BE2C (cell line): Measurements from ENCODE around the gene CYBB.

Source experiments
- DNase-seq: peaks from one replicate; pipeline ENCODE4 v3.0.0-alpha.2; 2020
- H3K27me3 ChIP-seq: fragments of 250-450 bp; sonication (Bioruptor Pico); 2 replicates; pipeline ENCODE4 v1.5.1; 2020; ENCODE audit warnings: mild to moderate bottlenecking
- H3K36me3 ChIP-seq: fragments of 250-450 bp; sonication (Bioruptor Pico); 2 replicates; pipeline ENCODE4 v1.5.1; 2020; ENCODE audit warnings: mild to moderate bottlenecking
- H3K4me1 ChIP-seq: fragments of 250-450 bp; sonication (Bioruptor Pico); 2 replicates; pipeline ENCODE4 v1.5.1; 2020
- H3K4me3 ChIP-seq: 2 replicates; pipeline ENCODE4 v1.5.1; 2011; ENCODE audit warnings: low read depth, low read length
- H3K9me3 ChIP-seq: fragments of 250-450 bp; sonication (Bioruptor Pico); 2 replicates; pipeline ENCODE4 v1.5.1; 2020
- TF ChIP-seq, protein P1 (sequence below): IDR thresholded peaks from 2 replicates; pipeline ENCODE4 v1.5.1; 2012; ENCODE audit warnings: mild to moderate bottlenecking, low read depth, low read length

The CYBB gene

DNA sequence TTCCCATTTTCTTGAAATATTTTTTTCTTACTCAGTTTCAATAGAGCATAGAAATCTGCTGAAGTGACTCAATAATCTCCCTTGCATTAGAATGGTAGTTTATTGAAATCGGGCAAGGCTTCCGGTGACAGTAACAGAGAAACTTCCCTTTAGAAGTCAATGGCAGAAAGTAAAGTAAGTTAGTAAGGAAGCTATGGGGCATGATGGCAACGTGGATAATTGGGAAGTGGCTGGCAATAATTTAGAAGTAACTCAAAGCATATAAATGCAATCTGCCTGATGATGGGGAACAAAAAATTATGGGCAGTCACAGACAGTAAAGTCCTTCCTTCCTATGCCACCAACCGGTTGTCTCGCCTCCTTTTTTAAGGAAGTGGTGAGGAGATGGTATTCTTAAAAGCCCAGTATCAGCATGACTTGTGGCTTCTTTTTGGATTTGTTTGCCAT, 7.6 kb downstream of the CYBB start:
- Histone ChIP-seq H3K9me3 (no peaks in the 10 kb centered on the region), H3K4me1 (no peaks in the 10 kb centered on the region), H3K4me3 (no peak overlapping the region), H3K27me3 (no peaks in the 10 kb centered on the region), H3K36me3 (no peaks in the 10 kb centered on the region)
- TF ChIP-seq, protein P1, sequence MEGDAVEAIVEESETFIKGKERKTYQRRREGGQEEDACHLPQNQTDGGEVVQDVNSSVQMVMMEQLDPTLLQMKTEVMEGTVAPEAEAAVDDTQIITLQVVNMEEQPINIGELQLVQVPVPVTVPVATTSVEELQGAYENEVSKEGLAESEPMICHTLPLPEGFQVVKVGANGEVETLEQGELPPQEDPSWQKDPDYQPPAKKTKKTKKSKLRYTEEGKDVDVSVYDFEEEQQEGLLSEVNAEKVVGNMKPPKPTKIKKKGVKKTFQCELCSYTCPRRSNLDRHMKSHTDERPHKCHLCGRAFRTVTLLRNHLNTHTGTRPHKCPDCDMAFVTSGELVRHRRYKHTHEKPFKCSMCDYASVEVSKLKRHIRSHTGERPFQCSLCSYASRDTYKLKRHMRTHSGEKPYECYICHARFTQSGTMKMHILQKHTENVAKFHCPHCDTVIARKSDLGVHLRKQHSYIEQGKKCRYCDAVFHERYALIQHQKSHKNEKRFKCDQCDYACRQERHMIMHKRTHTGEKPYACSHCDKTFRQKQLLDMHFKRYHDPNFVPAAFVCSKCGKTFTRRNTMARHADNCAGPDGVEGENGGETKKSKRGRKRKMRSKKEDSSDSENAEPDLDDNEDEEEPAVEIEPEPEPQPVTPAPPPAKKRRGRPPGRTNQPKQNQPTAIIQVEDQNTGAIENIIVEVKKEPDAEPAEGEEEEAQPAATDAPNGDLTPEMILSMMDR = no peak
- DNase-seq = no peak

DNA sequence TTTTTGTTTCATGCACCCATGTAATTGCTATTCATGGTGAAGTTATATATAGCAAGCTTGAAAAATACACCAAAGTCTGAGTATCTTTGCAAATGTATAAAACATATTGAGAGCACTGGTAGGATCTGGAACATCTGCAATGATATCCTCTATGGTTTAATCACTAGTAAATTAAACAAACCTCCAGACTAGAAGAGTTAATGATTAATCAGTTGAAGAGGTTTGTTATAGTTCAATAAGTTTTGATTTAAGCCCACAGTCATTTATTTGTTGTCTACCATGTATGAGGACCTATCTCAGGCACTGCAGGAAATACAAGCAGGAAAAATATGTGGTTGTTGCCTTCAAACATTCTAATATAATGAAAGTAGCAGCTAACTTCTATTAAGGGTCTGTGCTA, 16.5 kb downstream of the CYBB start:
- H3K36me3 ChIP-seq = no peaks in the 10 kb centered on the region
- TF ChIP-seq, protein P1 = no peak
- no peak overlapping the region for H3K4me3 ChIP-seq
- H3K4me1 ChIP-seq = no peaks in the 10 kb centered on the region
- no peaks in the 10 kb centered on the region for H3K27me3 ChIP-seq
- no peak for DNase-seq
- no peaks in the 10 kb centered on the region for H3K9me3 ChIP-seq

DNA sequence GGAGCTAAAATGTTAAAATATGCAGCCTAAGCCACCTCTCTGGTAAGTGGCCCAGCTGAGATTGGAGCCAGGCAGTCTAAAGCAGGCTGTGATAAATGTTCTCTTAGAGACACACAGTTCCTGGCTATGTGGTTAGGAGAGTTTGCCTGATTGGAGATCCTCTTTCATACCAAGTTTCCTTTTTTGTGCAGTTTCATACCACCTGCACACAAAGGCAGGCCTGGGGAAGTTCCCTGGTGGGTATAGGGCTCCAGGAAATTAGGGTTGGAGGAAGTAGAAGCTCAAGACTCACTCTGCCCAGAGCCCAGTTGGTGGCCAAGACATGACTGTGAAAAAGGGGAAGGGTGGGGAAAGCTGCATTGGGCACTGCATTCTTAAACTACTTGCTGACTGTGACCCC, 16.9 kb downstream of the CYBB start:
- Histone ChIP-seq H3K27me3 (no peaks in the 10 kb centered on the region), H3K4me1 (no peaks in the 10 kb centered on the region), H3K4me3 (no peak overlapping the region), H3K9me3 (no peaks in the 10 kb centered on the region), H3K36me3 (no peaks in the 10 kb centered on the region)
- no peak for DNase-seq
- TF ChIP-seq, protein P1 = no peak

DNA sequence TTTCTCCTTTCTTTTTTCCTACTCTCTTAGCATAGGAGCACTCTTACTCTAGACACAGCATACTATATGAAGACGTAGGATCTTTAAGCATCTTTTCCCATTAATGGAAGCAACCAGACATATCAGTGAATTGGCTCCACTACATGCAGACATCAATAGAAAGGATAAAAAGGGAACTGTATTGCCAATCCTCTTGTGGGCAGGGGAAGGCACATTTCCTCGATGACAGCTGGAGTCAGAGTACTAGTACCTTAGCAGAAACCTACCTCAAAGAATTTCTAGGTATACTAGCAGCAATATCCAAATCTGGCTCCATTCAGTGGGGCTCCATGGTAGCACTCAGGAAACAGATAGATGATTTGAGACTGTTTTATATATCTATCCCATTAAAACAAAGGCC, 20.1 kb downstream of the CYBB start:
- no peak overlapping the region for H3K4me3 ChIP-seq
- DNase-seq = no peak
- TF ChIP-seq, protein P1 = no peak
- no peaks in the 10 kb centered on the region for H3K9me3 ChIP-seq
- H3K36me3 ChIP-seq = no peaks in the 10 kb centered on the region
- H3K4me1 ChIP-seq = no peaks in the 10 kb centered on the region
- no peaks in the 10 kb centered on the region for H3K27me3 ChIP-seq

DNA sequence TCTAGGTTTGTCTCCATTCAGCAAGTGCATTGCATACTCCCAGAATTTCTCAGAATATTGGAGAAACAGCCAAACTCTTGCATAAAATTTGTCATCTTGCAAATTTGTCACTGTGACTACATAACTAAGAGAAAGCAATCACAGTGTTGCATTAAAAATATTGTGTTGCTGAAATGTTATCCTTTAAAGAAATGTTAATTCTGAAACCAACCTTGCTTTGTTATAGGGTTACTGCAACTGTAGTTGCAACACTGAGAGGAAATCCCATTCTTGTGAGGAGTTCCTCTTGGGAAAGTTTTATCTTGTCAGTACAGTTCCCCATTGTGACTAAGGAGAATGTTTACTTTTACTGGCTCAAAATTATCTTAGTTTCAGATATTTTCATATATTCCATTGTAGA, 20.9 kb downstream of the CYBB start:
- TF ChIP-seq, protein P1 = no peak
- H3K9me3 ChIP-seq = no peaks in the 10 kb centered on the region
- no peaks in the 10 kb centered on the region for H3K4me1 ChIP-seq
- no peak overlapping the region for H3K4me3 ChIP-seq
- DNase-seq = no peak
- H3K27me3 ChIP-seq = no peaks in the 10 kb centered on the region
- H3K36me3 ChIP-seq = no peaks in the 10 kb centered on the region

DNA sequence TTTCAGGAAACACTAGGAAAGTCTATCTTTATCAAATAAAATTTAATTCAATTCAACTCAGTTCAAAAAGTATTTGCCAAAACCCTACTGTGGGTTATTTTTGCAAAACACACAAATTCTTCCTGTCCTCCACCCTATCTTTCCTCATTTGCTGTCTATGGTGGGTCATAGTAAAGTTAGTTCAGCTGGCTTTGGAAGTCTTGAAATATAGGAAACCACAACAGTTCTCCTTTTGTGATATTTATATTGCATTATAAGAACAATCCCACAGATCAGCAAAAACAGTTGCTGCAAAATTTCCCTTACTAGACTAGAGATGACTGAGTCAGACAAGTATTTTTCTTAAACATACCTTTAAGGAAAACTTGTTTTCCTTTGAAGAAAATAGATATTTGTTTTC, 22.2 kb downstream of the CYBB start:
- Histone ChIP-seq H3K27me3 (no peaks in the 10 kb centered on the region), H3K36me3 (no peaks in the 10 kb centered on the region), H3K4me1 (no peaks in the 10 kb centered on the region), H3K9me3 (no peaks in the 10 kb centered on the region), H3K4me3 (no peak overlapping the region)
- TF ChIP-seq, protein P1 = no peak
- DNase-seq = no peak
